Smooth muscle cell (in vitro differentiated cells): Measurements from ENCODE around the gene LSM14B. TPM values are rescaled to one million over a fixed set of nuclear protein-coding genes. Genes with fewer than 3 reads are reported as not detected.

Source experiments
- DNase-seq: peaks from one replicate; lab custom pipeline; 2025; ENCODE audit not compliant: unreplicated experiment; lab: John Stamatoyannopoulos, UW
- H2AFZ ChIP-seq: fragments of 200-600 bp; sonication (generic); 2 replicates; pipeline ENCODE4 v1.6.0; 2016; ENCODE audit warnings: antibody characterized with exemption, low read depth, mild to moderate bottlenecking
- H3F3A ChIP-seq: fragments of 200-600 bp; sonication (generic); 2 replicates; pipeline ENCODE4 v1.6.0; 2017; ENCODE audit warnings: antibody characterized with exemption, low read depth
- H3K27ac ChIP-seq: fragments of 200-600 bp; sonication (generic); 2 replicates; pipeline ENCODE4 v1.5.1; 2016; ENCODE audit warnings: low read depth, mild to moderate bottlenecking
- H3K27me3 ChIP-seq: fragments of 200-600 bp; sonication (generic); 2 replicates; pipeline ENCODE4 v1.6.1; 2016; ENCODE audit warnings: low read depth, mild to moderate bottlenecking
- H3K36me3 ChIP-seq: fragments of 200-600 bp; sonication (generic); 2 replicates; pipeline ENCODE4 v1.5.1; 2016; ENCODE audit warnings: low read depth
- H3K4me1 ChIP-seq: fragments of 200-600 bp; sonication (generic); 2 replicates; pipeline ENCODE4 v1.5.1; 2016; ENCODE audit warnings: low read depth
- H3K4me2 ChIP-seq: fragments of 200-600 bp; sonication (generic); 2 replicates; pipeline ENCODE4 v1.6.0; 2016; ENCODE audit warnings: mild to moderate bottlenecking
- H3K4me3 ChIP-seq: fragments of 200-600 bp; sonication (generic); 2 replicates; pipeline ENCODE4 v1.5.1; 2016; ENCODE audit warnings: mild to moderate bottlenecking
- H3K79me2 ChIP-seq: fragments of 200-600 bp; sonication (generic); 2 replicates; pipeline ENCODE4 v1.6.0; 2016; ENCODE audit warnings: low read depth, mild to moderate bottlenecking
- H3K9ac ChIP-seq: fragments of 200-600 bp; sonication (generic); 2 replicates; pipeline ENCODE4 v1.6.0; 2016; ENCODE audit warnings: low read depth
- H3K9me3 ChIP-seq: fragments of 200-600 bp; sonication (generic); replicated peaks from 2 replicates; pipeline ENCODE4 v1.5.1; 2016; ENCODE audit warnings: low read depth
- H4K20me1 ChIP-seq: fragments of 200-600 bp; sonication (generic); 2 replicates; pipeline ENCODE4 v1.6.0; 2016; ENCODE audit warnings: low read depth
- WGBS: methylation state at CpG from one replicate; pipeline ENCODE4 v1.1.7; 2016; ENCODE audit warnings: low lambda C conversion rate; 5-methylcytosine and 5-hydroxymethylcytosine counted together
- polyA plus RNA-seq: library from polyadenylated mRNA; unstranded; fragments of >200 nt; fragmentation: Nextera tagmentation; extraction: Ambion mirVana; gene quantifications from 2 replicates; pipeline ENCODE4 v1.2.1, GENCODE V29; 2016
- total RNA-seq: library from RNA; depleted of rRNA; stranded (reverse); fragments of >200 nt; gene quantifications from 2 replicates; pipeline ENCODE4 v1.2.3, GENCODE V29; 2014
- TF ChIP-seq, protein P1 (sequence below): fragments of 200-600 bp; sonication (generic); IDR thresholded peaks from 2 replicates; pipeline ENCODE4 v1.5.1; 2017; ENCODE audit warnings: borderline replicate concordance, mild to moderate bottlenecking, antibody characterized with exemption; ENCODE audit not compliant: insufficient read depth, poor library complexity, severe bottlenecking

LSM14B gene
- total and polyA plus RNA-seq, 2 experiments from 2014 or later: 5.6 to 21.5 TPM

DNA sequence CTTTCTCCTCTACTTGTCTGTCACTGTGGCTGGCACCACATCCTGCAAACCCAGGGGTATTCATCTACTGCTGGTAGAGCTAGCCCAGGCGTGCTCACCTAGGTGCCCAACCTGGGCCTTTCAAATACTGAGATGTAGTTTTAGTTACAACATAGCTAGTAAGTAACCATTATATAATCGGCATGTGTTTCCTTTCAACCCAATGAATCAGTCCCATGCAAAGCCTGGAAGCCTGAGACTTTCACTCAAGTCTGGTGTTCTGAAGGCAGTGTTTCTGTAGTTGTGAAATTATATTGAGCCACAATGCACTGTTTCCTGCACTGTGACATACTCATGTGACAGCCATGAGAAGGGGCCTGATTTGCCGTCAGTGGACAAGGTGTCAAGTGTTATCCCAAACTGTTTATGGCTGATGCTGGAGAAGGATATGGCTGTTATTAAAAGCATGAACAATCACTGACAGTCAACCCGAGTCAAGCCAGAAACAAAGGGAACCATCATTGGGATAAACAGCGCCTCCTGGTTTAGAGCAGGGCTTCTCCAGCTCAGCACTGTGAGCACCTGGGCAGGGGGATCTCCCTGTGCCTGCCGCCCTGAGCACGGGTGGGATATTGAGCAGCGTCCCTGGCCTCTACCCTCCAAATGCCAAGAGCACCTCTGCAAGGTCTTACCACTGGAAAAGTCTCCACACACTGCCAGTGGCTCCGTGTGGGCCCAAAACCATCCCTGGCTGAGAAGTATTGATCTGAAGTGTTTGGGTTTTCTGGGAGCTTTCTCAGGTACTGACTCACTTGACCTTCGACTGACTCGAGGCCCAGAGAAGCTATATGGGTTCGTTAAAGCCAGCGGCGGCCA, 19.3 kb downstream of the LSM14B start:
- H3K9me3 ChIP-seq: no peaks in the 10 kb centered on the region

DNA sequence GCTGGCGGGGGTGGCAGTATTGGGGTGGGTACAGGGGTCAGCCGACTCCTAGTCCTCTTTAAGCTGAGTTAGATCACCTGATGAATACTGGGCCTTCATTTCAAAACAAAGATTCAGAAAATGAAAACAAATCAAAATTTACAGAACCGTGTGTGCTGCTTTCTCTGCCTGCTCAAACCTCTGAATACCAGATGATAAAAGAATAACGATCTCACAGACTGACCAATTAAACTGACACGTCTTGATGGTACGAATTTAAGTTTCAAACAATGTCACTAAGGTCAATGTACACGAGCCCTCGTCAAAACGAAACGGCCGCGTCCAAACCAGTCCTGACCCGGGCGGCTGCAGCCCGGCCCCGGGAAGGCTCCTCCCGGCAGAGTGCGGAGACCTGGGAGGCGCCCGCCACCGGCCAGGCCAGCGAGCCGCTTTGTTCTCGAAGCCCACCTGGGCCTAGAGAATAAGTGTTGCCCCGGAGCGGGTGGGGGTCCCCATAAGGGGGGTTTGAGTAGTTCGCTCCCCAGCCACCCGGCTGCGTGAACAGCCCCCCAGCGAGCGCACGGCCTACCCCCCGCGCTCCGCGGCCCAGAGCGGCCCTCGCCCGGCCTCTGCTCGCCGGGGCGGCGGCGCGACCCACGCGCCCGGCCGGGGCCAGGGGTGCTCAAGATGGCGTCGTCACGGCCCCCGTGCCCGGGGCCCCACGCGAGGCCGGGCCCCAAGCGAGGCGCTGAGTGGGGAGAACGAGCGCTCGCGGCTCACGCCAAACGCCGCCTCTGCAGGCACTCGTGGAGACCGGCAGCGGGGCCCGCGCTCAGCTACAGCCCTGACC, 20.2 kb downstream of the LSM14B start:
- DNase-seq: no peak
- TF ChIP-seq, protein P1, sequence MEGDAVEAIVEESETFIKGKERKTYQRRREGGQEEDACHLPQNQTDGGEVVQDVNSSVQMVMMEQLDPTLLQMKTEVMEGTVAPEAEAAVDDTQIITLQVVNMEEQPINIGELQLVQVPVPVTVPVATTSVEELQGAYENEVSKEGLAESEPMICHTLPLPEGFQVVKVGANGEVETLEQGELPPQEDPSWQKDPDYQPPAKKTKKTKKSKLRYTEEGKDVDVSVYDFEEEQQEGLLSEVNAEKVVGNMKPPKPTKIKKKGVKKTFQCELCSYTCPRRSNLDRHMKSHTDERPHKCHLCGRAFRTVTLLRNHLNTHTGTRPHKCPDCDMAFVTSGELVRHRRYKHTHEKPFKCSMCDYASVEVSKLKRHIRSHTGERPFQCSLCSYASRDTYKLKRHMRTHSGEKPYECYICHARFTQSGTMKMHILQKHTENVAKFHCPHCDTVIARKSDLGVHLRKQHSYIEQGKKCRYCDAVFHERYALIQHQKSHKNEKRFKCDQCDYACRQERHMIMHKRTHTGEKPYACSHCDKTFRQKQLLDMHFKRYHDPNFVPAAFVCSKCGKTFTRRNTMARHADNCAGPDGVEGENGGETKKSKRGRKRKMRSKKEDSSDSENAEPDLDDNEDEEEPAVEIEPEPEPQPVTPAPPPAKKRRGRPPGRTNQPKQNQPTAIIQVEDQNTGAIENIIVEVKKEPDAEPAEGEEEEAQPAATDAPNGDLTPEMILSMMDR: no peak
- 2% methylated on average over 51 of the region's 71 CpGs for WGBS

More for the DNA sequence above, 19.3 kb downstream of the LSM14B start:
- Histone ChIP-seq H2AFZ (no peak overlapping the region), H3F3A (peaks cover 42% of the 10 kb centered on the region), H4K20me1 (peaks cover 86% of the 10 kb centered on the region), H3K36me3 (no peaks in the 10 kb centered on the region), H3K79me2 (peaks cover 64% of the 10 kb centered on the region), H3K4me3 (peak overlapping the region; percentile 65), H3K4me2 (peak overlapping the region; percentile 88), H3K27me3 (no peaks in the 10 kb centered on the region), H3K4me1 (peaks cover 18% of the 10 kb centered on the region), H3K9ac (peak overlapping the region; percentile 46), H3K27ac (peak overlapping the region; percentile 36)
- DNase-seq: no peak
- TF ChIP-seq, protein P1: no peak
- 26% methylated on average over 14 of the region's 14 CpGs for WGBS

DNA sequence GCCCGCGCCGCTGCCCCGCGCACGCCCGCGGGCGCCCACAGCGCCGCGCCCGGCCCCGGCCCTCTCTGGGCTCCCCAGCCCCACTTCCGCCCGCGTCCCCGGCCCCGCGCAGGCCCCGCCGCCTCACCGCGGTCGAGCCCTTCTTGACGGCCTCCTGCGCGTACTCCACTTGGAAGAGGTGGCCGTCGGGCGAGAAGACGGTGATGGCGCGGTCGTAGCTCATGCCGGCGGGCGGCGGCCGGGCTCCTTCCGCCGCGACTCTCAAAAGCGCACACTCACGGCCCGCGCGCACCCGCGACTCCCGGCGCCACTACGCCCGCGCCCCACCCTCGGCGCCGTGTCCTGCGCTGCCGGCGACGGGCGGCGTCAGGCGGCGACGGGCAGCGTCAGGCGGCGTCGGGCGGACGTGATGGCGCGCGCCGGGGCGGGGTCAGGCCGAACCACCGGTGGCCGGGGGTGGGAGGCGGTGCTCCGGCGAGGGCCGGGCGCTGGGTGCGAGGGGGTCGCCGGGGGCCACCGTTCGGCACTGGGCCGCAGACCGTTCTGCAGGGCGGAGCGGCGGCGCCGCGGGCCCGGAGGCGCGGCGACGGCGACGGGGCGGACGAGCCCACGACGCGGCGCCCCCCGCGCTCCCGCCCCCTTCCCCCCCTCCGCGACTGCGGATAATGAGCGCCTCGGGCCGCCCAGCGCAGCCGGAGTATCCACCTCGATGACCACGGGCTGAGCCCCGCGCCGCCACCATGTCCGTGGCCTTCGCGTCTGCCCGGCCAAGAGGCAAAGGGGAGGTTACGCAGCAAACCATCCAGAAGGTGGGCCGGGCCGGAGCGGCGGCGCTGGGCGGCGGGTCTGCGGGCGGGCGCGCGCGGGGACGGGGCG, 21.0 kb downstream of the LSM14B start, which contains the start of the genes PSMA7 and SS18L1:
Gene PSMA7, minus strand, starts transcription at position 314 of the 876 bp plus-strand sequence. Its CDS starts 91 bp downstream, at position 223.
Gene SS18L1, plus strand, starts transcription at position 689 of the 876 bp plus-strand sequence. Its CDS starts 52 bp downstream, at position 741.
- peaks cover 81% of the 10 kb centered on the region for H3K79me2 ChIP-seq
- peaks cover 86% of the 10 kb centered on the region for H4K20me1 ChIP-seq
- H3K4me3 ChIP-seq: peak within 1 kb of the TSS; percentile 65
- no peaks in the 10 kb centered on the region for H3K36me3 ChIP-seq
- TF ChIP-seq, protein P1: no peak
- no peaks in the 10 kb centered on the region for H3K9me3 ChIP-seq
- peak within 1 kb of the TSS; percentile 90 for H3K4me2 ChIP-seq
- no peaks in the 10 kb centered on the region for H3K27me3 ChIP-seq
- peaks cover 26% of the 10 kb centered on the region for H3F3A ChIP-seq
- H3K27ac ChIP-seq: peak within 1 kb of the TSS; percentile 78
- H3K9ac ChIP-seq: peak within 1 kb of the TSS; percentile 74
- DNase-seq: peak; percentile 46
- H3K4me1 ChIP-seq: peaks cover 18% of the 10 kb centered on the region
- WGBS: under 1% methylated on average over 70 of the region's 148 CpGs
- peak within 1 kb of the TSS; percentile 46 for H2AFZ ChIP-seq

More for the DNA sequence above, 20.2 kb downstream of the LSM14B start:
- Histone ChIP-seq H3K27me3 (no peaks in the 10 kb centered on the region), H2AFZ (no peak overlapping the region), H3K27ac (peak overlapping the region; percentile 36), H4K20me1 (peaks cover 86% of the 10 kb centered on the region), H3K9ac (peak overlapping the region; percentile 46), H3K79me2 (peaks cover 73% of the 10 kb centered on the region), H3K4me1 (peaks cover 18% of the 10 kb centered on the region), H3K9me3 (no peaks in the 10 kb centered on the region), H3K4me2 (peak overlapping the region; percentile 88), H3K36me3 (no peaks in the 10 kb centered on the region), H3F3A (peaks cover 34% of the 10 kb centered on the region), H3K4me3 (peak overlapping the region; percentile 65)
